Renal cortex interstitium (tissue), 15 donors: ENCODE data around the gene TBC1D8B. TPM values are rescaled to one million over a fixed set of nuclear protein-coding genes. Genes with fewer than 3 reads are reported as not detected.
A peak's percentile ranks its signal among the peaks of the same experiment; 100 is the strongest.
"Not testable (repeated sequence)": the region's sequence is repeated elsewhere in the genome, so short reads cannot be mapped to it uniquely, and the experiment has no call there.

Source experiments
- DNase-seq, 11 donors: peaks; one replicate each; pipeline ENCODE4 v3.0.0-alpha.2; 2013; ENCODE audit warnings: low read depth in 9 of 11, low spot score in 4 of 11; ENCODE audit errors: extremely low read depth in 1 of 11
- long read RNA-seq, 16 experiments: transcript quantifications; one replicate each; lab custom pipeline, GENCODE V29; 2026
- polyA plus RNA-seq, 3 donors: library from polyadenylated mRNA; unstranded; fragments of 120-200 nt; gene quantifications; one replicate each; pipeline ENCODE4 v1.2.1, GENCODE V29; 2013; ENCODE audit not compliant: insufficient read length in 3 of 3

Gene TBC1D8B
- 1 to 10 TPM; 5.0 to 6.8 (median 5.1) TPM for polyA plus RNA-seq
- long read RNA-seq, donor 1, full-length matches to known transcripts = 1 of 1 reads
- long read RNA-seq, donor 1, partial matches to known transcripts = 0 of 1 reads
- long read RNA-seq, donor 1, other reads (novel, unspliced or antisense) = 0 of 1 reads
- long read RNA-seq, donor 2, full-length matches to known transcripts = 2 of 2 reads
- long read RNA-seq, donor 2, partial matches to known transcripts = 0 of 2 reads
- long read RNA-seq, donor 2, other reads (novel, unspliced or antisense) = 0 of 2 reads
- long read RNA-seq, donor 3, full-length matches to known transcripts = 3 of 3 reads
- long read RNA-seq, donor 3, partial matches to known transcripts = 0 of 3 reads
- long read RNA-seq, donor 3, other reads (novel, unspliced or antisense) = 0 of 3 reads
- long read RNA-seq, donor 4, partial matches to known transcripts = 0 of 1 reads
- long read RNA-seq, donor 4, other reads (novel, unspliced or antisense) = 0 of 1 reads
- long read RNA-seq, donor 5, partial matches to known transcripts = 0 of 1 reads
- long read RNA-seq, donor 5, other reads (novel, unspliced or antisense) = 0 of 1 reads
- long read RNA-seq, donor 6, full-length matches to known transcripts = 1 of 1 reads
- long read RNA-seq, donor 6, partial matches to known transcripts = 0 of 1 reads
- long read RNA-seq, donor 6, other reads (novel, unspliced or antisense) = 0 of 1 reads
- long read RNA-seq, donor 7 = 0 reads
- long read RNA-seq, donor 8 = 0 reads
- long read RNA-seq, donor 9 = 0 reads
- long read RNA-seq, donor 10 = 0 reads
- long read RNA-seq, donor 11, full-length matches to known transcripts = 1 of 1 reads
- long read RNA-seq, donor 11, partial matches to known transcripts = 0 of 1 reads
- long read RNA-seq, donor 11, other reads (novel, unspliced or antisense) = 0 of 1 reads
- long read RNA-seq, donor 12 = 0 reads
- long read RNA-seq, donor 13 = 0 reads
- long read RNA-seq, donor 14 = 0 reads
- long read RNA-seq, donor 15 = 0 reads
- long read RNA-seq, donor 16 = 0 reads

DNA sequence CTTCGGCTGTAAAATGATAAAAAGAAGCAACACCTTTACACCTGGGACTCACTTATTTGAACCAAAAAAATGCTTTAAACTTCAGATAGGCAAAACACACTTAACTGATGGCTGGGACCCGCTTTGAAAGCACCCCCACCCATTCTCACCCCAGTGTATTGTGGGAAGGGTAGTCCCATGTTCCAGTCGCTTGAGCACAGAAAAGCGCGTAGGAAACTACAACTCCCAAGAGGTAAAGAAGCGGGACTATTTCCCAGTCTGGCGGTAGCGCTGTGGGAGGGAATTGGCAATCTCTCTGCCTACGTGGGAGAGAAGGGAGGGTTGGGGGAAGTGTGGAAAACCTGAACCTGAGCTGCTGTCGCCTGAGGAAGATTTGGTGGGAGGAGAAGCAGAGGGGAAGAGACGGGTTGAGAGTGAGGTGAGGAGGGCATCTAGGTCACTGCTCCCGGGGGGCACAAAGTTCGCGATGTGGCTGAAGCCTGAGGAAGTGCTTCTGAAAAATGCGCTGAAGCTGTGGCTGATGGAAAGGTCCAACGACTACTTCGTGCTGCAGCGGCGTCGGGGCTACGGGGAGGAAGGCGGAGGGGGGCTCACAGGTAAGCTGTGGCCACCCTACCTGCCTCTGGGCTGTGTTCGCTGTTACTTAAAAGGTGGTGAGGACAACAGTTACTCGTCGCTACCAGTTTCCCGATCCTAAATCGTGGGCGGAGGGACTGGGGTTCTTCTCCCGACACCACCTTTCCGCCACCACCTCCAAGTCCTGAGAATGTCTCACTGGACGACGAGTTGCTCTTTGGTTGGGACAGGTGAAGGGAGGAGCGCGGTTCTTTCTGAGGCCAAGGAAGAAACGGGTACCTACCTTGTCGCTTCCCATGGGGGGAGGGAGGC, at the start of gene TBC1D8B:
Gene TBC1D8B (plus strand): TSS at position 286 of the 888 bp plus-strand sequence. CDS start 181 bp downstream, at position 467.
- DNase-seq = peak; percentile 67 to 90 (median 74)

DNA sequence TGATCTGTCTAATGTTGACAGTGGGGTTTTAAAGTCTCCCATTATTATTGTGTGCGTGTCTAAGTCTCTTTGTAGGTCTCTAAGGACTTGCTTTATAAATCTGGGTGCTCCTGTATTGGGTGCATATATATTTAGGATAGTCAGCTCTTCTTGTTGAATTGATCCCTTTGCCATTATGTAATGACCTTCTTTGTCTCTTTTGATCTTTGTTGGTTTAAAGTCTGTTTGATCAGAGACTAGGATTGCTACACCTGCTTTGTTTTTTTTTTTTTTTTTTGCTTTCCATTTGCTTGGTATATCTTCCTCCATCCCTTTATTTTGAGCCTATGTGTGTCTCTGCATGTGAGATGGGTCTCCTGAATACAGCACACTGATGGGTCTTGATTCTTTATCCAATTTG, 33.2 kb upstream of the TBC1D8B start:
- DNase-seq = not testable (repeated sequence)

DNA sequence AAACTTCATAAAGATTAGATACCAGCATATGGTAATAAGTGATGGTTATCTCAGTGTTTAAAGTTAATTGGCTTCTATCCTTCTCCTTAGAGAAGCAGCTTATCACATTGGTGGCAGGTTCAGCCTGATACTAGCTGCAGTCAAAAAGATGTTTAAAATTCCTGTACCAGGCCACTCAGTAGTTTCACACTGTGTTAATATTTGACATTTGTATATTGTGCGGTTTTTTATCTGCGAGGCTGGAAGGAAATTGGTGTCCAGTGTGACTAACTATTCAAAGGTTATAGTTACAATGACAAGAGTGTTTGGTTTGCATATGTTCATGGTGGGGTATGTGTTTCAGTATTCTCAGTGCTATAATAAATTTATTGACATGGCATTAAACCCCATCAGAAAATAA, 27.5 kb upstream of the TBC1D8B start:
- no peak for DNase-seq

DNA sequence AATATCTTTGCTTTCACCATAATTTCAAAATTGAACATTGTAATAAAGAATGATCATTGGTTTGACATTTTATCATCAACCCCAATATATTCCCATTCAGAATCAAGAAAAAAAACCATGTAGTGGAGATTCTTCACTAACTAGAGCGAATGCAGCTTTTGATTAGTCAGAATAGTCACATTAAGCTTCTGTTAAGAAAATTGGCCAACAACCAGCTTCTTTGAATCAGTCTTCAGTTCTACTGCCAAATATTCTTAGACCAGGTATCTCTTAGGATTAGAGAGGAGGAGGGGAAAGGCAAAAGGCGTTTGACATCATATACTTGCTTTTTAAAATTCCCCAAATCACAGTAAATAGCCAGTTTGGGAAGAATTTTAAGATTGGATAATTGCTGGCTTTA, 22.2 kb upstream of the TBC1D8B start:
- no peak for DNase-seq

DNA sequence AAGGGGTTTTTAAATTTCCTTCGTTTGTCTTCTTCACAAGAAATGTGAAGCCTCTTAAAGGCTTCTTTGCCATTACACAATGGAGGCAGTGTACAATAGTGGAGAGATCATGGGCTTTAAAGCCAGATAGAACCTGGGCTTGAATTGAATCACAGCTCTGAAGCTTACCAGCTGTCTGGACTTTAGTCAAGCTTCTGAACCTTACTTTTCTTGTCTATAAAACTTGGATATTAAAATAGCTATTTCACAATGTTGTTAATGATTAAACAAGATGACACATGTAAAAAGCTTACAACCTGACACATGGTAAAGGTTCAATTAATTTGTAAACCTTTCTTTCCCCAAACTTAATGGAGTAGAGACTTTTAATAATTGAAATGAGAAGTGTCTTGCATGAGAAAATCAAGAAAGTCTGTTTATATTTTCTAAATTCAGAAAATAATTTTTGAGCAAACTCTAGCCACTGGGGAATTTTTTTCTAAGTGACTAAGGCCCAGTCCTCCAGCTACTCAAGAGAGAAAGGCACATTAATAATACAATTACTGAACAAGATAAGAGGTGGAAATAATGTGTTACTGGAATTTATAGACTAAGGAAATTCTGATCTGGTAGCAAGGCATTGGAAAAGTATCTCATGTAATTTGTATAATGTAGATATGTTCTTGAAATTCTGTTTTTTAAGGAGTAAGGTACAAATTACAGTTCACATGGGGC, 21.7 kb upstream of the TBC1D8B start:
- no peak for DNase-seq

DNA sequence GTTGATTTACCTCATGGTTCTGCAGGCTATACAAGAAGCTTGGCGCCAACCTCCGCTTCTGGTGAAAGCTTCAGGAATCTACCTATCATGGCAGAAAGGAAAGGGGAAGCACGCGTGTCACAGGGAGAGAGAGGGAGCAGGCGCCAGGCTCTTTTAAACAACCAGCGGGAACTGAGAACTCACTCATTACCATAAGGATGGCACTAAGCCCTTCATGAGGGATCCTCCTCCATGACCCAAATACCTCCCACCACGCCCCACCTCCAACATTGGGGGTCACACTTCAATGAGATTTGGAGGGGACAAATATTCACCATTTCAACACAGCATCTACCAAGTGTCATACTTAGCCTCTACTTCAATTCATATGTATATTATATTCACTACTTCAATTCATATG, 18.8 kb upstream of the TBC1D8B start:
- DNase-seq = no peak

DNA sequence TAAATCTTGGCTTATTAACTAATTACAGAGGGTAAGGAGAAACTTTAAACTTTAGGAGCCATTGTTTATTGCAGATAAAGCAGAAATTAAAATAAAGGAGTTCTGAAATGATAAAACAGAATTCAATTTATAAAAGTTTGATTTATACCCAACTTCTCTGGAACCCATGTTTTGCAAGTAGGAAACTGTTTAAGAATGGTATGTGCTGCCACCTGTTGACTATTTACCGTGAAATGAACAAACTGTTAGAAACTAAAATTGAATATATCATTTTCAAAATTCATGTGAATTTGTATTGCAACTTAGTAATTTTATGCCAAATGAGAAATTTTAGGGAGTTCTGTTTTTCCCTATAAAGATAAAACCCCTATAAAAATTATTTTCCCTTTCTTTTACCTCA, 11.0 kb upstream of the TBC1D8B start:
- no peak for DNase-seq

DNA sequence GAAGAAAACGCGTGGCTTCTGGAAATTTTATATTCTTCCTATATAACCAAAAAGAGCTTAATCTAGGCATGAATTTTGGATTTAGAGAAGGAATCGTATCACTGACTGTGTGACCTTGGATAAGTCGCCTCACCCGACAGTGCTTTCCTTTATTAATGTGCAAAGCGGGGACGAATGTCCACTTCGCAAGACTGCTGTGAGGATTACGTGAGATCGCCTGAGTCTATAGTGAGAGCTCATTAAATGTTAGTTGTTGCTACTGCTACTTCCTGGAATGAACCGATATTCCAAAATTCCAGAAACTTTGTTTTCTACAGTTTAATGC, 448 bp upstream of the TBC1D8B start:
- peak in 1 of 11 donors; percentile 1 for DNase-seq

DNA sequence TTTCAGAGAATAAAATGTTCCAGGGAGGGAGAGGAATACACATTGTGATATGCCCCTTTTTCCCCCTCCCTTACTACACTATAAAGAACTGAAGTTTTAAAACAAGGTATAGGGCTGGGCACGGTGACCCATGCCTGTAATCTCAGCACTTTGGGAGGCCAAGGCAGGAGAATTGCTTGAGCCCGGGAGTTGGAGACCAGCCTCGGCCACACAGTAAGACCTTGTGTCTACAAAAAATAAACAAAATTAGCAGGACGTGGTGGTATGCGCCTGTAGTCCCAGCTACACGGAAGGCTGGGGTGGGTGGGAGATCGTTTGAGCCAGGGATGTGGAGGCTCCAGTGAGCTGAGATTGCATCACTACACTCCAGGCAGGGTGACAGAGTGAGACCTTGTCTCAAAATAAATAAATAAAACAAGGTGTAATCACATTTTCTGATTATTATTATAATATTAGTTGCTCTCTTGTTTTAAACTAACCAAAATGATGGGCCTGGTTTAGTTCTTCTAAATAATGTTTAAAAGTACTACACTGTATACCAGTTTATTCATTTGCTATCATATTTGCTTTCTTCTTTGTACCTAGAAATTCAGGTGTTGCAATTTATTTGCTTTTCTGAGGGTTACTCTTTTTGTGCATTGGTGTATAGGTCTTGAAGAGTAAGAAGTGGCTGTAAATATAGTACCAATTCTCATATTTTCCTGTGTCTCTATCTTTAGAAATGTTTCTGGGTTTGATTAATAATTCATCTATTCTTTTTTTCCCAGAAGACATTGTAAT, 8.8 kb downstream of the TBC1D8B start:
- no peak for DNase-seq

DNA sequence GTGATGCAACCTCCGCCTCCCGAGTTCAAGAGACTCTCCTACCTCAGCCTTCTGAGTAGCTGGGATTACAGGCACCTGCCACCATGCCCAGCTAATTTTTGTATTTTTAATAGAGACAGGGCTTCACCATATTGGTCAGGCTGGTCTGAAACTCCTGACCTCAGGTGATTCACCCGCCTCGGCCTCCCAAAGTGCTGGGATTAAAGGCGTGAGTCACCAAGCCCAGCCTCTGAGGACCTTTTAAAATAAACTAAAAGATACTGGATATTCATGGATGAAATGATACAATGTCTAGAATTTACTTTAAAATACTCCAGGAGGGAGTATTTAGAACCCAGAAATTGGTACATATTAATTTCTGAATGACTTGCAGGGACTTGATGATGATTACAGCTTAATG, 10.5 kb downstream of the TBC1D8B start:
- not testable (repeated sequence) for DNase-seq

DNA sequence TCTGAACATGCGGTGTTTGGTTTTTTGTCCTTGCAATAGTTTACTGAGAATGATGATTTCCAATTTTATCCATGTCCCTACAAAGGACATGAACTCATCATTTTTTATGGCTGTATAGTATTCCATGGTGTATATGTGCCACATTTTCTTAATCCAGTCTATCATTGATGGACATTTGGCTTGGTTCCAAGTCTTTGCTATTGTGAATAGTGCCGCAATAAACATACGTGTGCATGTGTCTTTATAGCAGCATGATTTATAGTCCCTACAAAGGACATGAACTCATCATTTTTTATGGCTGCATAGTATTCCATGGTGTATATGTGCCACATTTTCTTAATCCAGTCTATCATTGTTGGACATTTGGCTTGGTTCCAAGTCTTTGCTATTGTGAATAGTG, 11.6 kb downstream of the TBC1D8B start:
- not testable (repeated sequence) for DNase-seq

DNA sequence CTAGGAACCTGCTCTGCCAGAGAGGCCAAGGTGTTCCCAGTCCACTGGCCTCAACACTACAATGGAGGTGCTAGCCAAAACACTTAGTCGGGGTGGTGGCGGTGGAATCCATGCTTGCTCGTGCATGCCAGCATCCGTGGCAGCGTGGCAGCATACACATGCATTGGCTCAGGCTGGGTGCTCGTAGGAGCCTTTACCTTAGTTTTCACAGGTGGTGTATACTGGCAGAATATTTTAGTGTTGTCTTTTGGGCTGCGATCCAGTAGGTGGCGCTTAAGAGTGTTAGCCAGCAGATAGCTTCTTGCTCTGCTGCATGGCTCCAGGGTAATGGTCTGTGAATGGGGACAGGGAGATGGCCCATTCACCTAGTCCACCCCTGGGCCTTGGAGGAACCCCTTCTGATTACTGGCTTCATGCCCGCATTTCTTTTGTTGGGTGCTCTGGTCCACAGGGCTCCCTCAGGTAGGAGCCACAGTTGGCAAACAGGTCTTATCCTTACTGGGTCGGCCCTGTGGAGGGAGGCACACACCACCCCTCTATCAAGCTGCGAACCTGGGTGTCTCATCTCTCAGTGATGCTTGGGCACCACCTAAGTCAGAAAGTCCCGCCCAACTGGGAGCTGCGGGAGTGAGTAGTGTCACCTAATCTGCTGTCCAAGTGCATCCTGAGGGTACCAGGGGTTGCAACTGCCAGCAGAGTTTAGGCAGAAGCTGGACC, 60.7 kb downstream of the TBC1D8B start:
- DNase-seq = peak in 1 of 11 donors; percentile 1

DNA sequence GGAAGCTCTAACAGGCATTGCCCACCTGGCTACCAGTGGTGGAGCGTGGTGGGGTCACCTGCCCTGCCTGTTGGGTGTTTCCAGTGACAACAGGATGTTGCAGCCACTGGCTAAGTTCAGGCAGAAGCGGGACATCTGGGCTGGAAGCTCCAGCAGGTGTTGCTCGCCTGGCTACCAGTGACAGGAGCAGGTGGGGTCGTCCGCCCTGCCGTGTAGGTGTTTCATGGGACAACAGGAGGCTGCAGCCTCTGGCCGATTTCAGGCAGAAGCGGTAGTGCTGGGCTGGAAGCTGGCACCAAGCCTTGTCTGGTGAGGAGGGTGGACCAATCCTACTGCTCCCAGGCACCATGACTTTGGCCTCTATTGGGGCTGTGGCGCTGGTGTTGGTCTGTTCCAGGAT, 61.2 kb downstream of the TBC1D8B start:
- no peak for DNase-seq

DNA sequence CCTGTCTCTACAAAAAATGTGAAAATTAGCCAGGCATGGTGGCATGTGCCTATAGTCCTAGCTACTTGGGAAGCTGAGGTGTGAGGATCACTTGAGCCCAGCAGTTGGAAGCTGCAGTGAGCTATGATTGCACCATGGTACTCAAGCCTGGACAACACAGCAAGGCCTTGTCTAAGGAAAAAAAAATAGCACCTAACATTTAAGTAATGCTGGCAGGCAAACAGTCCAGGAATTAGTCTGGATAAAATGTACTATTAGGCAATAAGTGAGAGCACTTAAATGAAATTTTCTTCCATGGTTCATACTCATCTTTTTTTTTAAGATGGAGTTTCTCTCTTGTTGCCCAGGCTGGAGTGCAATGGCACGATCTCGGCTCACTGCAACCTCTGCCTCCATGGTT, 70.3 kb downstream of the TBC1D8B start:
- DNase-seq = not testable (repeated sequence)

DNA sequence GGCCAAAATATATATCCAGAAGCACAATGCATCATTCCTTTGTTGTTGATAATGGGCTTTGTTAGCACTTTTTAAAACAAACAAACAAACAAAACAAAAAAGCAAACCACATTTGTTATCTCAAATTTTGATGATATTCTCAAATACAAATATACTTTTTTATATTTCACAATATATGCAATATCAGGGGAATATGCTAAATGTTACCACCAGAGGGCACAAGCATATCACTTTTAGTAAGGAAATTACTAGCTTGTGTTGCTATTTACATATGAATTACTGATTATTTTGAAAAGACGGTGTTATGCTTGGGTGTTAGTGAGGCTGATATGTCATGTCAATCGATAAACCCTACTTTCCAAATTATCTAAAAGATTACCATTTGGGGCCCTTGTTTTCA, 71.6 kb downstream of the TBC1D8B start:
- no peak for DNase-seq

DNA sequence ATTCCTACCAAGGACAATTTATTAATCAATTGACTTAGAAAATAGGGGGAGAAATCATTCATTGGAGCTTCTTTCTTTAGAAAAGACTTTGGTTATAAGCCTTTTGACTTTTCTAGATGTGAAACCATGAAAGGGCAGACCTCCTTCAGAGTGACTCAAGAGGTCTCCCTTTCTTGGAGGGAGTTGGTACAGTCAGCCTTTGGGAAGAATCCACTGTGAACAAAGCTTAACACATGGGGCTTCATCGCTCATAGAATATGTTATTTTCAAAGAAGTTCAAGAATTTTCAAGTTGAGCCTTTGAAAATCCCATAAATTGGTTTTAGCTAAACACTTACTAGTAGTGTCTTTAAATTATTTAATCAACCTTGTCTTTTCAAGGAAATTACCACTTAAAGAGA, 72.7 kb downstream of the TBC1D8B start:
- no peak for DNase-seq

DNA sequence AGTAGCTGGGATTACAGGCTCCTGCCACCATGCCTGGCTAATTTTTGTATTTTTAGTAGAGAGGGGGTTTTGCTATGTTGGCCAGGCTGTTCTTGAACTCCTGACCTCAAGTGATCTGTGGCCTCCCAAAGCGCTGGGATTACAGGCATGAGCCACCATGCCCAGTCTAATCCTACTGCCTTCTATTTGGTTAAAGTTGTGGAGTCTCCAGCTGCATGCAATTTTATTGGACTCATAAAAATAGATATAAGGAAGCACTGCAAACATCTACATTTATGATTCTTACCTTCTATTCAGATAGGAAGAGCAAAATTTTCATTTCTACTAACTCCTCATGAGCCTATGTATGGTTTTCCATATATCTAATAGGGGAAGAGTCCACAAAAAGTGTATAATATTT, 87.0 kb downstream of the TBC1D8B start:
- no peak for DNase-seq
